ENCODE measurements around the gene HDGF.

Gene HDGF

DNA sequence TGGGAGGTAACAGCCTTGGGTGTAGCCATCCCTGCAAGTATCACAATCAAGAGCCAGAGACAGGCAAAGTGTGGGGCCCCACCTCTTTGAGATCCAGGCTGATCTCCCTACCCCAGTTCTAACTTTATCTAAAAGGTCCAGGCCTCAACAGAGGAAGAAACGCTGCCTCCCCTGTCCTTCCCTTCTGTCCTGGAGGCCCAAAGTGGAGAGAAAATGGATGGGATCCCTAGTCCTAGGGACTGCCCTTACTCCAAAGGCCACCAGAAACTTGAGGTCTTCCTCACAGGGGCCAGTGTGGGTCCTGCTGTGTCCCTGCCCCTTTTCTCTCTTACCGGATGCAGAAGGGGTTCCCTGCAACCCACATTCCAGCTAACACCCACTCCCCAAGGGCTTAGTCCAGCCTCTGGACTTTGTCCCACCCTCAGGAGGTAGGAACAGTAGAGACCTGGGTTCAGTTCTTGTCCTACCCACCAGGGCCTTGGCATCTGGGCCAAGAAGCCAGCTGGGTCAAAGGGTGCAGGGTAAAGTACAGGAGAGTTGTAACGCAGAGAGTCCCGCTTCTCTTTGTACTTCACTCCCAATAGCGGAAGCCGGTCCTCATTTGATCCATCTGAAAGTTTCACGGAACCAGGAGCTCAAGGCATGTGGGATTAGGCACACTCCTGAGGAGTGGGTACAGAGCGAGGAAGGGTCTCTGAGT is 1.9 kb downstream of the HDGF start:
- peaks cover 28% of the 10 kb centered on the region for H3K36me3 ChIP-seq
- H3K4me3 ChIP-seq (ENCODE audit: low read depth, low read length), result peak overlapping the region; percentile 98
- TF ChIP-seq, protein P1, sequence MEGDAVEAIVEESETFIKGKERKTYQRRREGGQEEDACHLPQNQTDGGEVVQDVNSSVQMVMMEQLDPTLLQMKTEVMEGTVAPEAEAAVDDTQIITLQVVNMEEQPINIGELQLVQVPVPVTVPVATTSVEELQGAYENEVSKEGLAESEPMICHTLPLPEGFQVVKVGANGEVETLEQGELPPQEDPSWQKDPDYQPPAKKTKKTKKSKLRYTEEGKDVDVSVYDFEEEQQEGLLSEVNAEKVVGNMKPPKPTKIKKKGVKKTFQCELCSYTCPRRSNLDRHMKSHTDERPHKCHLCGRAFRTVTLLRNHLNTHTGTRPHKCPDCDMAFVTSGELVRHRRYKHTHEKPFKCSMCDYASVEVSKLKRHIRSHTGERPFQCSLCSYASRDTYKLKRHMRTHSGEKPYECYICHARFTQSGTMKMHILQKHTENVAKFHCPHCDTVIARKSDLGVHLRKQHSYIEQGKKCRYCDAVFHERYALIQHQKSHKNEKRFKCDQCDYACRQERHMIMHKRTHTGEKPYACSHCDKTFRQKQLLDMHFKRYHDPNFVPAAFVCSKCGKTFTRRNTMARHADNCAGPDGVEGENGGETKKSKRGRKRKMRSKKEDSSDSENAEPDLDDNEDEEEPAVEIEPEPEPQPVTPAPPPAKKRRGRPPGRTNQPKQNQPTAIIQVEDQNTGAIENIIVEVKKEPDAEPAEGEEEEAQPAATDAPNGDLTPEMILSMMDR (IDR thresholded peaks at IDR 0.05; ENCODE audit: low read depth, low read length), result no peak
- H3K9me3 ChIP-seq, result no peaks in the 10 kb centered on the region
- no peak for DNase-seq
- peaks cover 27% of the 10 kb centered on the region for H3K4me1 ChIP-seq
- H3K27me3 ChIP-seq, result no peaks in the 10 kb centered on the region

DNA sequence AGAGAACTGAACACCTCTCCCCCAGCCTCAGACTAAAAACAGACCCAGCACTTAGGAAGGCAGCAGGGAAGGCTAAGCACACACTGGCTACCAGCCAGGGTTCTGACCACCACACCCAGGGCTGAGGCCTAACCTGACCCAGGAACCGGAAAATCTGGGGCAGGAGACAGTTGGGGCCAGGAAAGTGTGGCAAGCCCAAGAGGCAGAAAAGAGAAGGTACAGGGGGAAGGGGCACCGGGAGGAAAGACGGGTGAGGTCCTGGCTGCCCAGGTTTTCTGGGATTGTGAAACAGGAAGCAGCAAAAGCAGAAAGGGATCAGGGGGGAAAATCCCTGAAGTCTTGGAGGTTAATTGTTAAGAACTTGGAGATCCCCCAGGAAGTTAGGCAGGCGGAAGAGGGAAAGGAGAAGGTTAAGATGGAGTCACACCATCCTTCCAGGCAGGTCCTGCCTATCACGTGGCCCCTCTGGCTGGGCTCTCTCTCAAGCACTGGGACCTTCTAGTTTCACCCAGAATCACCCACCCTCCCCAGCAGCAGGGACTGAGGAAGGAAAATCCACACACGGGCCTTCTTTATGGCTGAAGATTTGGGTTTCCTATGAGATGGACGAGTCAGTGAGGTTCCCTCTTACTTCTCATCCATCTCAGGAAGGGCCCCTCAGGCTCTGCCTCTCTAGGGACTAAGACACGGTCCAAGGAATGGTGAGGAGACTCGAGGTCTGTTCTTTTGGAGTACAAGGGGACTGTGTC is 2.6 kb downstream of the HDGF start:
- Histone ChIP-seq H3K36me3 (peaks cover 32% of the 10 kb centered on the region), H3K9me3 (no peaks in the 10 kb centered on the region), H3K4me3 (ENCODE audit: low read depth, low read length) (peak overlapping the region; percentile 98), H3K27me3 (no peaks in the 10 kb centered on the region), H3K4me1 (peaks cover 27% of the 10 kb centered on the region)
- TF ChIP-seq, protein P1 (IDR thresholded peaks at IDR 0.05; ENCODE audit: low read depth, low read length), result no peak
- DNase-seq, result no peak

DNA sequence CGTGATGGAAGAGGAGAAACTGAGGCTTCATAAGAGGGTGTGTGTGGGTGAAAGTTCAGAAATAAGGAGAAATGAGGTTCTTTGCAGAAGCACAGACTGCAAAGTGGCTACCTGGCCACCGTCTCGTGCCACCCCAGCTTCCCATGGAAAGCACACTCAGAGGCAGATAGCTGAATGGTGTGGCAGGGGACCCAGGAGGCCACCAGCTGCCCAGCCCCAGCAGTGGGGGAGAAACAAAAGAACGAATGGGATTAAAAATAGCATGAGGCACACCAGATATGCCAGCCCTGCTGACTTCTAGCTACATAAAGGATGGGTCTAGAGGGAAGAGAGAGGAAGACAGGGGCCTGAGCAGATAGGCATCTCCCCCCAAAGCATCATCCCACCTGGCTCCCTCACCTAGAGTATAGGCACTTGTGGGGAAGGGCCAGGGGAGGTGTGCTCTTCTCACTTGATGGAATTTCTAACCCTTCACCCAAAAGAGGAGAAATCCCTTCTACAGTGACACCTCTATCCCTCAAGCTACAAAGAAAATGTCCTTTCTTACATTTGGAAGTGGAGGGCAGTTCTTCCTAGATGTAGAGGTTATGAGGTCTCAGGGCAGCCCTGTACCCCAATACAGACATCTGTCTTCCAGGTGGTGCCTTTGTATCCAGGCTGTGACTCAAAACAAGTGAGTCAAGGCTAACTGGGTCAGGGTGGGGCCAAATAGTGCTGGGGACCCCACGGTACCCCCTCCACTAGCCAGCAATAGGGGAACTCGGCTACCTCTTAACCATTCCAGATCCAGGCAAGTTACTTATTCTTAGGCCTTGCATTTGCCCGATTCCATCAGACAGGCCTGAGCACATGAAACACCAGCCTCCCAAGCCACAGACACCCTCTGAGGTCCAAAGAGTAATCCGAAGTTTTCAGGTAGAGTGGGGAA is 3.5 kb downstream of the HDGF start:
- peaks cover 27% of the 10 kb centered on the region for H3K4me1 ChIP-seq
- TF ChIP-seq, protein P1 (IDR thresholded peaks at IDR 0.05; ENCODE audit: low read depth, low read length), result no peak
- H3K36me3 ChIP-seq, result peaks cover 40% of the 10 kb centered on the region
- H3K27me3 ChIP-seq, result no peaks in the 10 kb centered on the region
- no peak for DNase-seq
- H3K9me3 ChIP-seq, result no peaks in the 10 kb centered on the region
- H3K4me3 ChIP-seq (ENCODE audit: low read depth, low read length), result peak overlapping the region; percentile 98

DNA sequence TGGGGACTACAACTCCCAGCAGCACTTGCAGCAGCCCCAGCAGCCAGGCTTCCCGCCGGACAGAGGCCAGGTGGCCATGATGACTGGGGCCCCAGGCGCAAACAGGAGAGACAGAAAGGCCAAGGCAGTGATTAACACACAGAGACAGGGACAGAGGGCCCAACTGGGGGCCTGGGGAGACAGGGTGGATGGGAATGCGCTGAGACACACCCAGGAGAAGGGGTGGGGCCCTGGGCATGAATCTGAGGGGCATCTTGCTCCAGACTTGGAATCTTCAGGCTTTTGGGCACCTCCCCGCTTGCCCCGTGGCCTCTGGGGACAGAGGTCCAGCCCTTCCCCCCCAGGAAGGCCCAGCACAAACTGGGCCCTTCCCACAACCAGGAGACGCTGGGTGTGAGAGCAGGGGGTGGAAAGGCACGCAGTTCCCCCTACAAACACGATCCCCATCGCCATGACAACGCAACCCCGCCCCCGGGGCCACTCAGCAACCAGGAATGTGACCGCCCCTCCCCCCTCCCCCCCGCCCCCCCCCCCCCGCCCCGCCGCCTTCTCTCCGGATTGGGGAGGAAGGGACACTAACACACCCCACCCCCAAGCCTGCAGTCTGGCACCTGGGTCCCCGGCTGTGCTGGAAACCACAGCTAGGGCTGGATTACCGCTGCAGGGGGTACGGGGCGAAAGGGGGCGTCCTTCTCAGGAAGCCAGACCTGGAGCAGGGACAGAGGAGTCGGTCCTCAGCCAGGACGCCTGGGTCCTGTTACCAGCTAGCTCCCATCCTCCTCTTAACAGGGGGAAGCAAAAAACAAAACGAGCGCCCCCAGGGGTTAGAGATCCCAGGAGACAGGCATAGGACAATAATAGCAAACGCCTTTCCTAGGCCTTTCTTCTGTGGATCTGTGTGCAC is 4.5 kb downstream of the HDGF start:
- H3K36me3 ChIP-seq, result peaks cover 43% of the 10 kb centered on the region
- TF ChIP-seq, protein P1 (IDR thresholded peaks at IDR 0.05; ENCODE audit: low read depth, low read length), result peak; percentile 49
- peak; percentile 91 for DNase-seq
- peak overlapping the region; percentile 98 for H3K4me3 ChIP-seq (ENCODE audit: low read depth, low read length)
- H3K9me3 ChIP-seq, result no peaks in the 10 kb centered on the region
- no peaks in the 10 kb centered on the region for H3K27me3 ChIP-seq
- peaks cover 27% of the 10 kb centered on the region for H3K4me1 ChIP-seq

DNA sequence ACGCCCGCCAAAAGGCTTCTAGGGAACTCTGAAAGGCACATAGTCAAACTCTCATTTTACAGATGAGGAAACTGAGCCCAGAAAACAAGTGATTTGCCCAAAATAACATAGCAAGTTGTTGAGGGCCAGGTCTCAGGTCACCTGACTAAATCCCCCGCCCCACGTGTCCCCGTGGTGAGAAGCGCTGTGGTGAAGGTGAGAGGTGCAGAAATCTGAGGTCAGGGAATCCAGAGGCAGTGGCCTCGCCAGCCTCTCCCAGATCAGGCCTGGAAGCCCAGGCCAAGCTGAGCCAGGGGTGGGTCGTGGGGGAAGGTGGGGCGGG is 5.1 kb downstream of the HDGF start:
- peaks cover 27% of the 10 kb centered on the region for H3K4me1 ChIP-seq
- DNase-seq, result no peak
- H3K27me3 ChIP-seq, result no peaks in the 10 kb centered on the region
- no peaks in the 10 kb centered on the region for H3K9me3 ChIP-seq
- no peak overlapping the region for H3K4me3 ChIP-seq (ENCODE audit: low read depth, low read length)
- H3K36me3 ChIP-seq, result peaks cover 48% of the 10 kb centered on the region
- TF ChIP-seq, protein P1 (IDR thresholded peaks at IDR 0.05; ENCODE audit: low read depth, low read length), result no peak

All from BE2C (cell line).